ENCODE results near the gene ZNF280C.

DNA sequence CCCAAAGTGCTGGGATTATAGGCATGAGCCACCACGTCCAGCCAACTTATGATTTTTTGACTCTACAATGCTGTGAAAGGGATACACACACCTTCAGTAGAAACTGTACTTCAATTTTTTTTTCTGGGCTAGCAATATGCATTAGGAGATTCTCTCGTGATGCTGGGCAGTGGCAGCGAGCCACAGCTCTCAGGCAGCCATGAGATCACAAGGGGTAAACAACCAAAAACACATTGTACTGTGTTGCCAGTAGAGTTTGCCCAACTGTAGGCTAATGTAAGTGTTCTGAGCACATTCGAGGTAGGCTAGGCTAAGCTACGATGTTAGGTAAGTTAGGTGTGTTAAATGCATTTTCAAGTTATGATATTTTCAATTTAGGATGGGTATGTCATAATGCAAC lies 71.2 kb downstream of the ZNF280C start:
- TF ChIP-seq, protein P1, sequence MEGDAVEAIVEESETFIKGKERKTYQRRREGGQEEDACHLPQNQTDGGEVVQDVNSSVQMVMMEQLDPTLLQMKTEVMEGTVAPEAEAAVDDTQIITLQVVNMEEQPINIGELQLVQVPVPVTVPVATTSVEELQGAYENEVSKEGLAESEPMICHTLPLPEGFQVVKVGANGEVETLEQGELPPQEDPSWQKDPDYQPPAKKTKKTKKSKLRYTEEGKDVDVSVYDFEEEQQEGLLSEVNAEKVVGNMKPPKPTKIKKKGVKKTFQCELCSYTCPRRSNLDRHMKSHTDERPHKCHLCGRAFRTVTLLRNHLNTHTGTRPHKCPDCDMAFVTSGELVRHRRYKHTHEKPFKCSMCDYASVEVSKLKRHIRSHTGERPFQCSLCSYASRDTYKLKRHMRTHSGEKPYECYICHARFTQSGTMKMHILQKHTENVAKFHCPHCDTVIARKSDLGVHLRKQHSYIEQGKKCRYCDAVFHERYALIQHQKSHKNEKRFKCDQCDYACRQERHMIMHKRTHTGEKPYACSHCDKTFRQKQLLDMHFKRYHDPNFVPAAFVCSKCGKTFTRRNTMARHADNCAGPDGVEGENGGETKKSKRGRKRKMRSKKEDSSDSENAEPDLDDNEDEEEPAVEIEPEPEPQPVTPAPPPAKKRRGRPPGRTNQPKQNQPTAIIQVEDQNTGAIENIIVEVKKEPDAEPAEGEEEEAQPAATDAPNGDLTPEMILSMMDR (IDR thresholded peaks at IDR 0.05 in 4 of 5, conservative IDR thresholded peaks at IDR 0.05 in 1 of 5): no peak
- no peak for TF ChIP-seq POLR2A (IDR thresholded peaks at IDR 0.05)

Measured in gastrocnemius medialis (tissue), 4 donors.